ENCODE data around the gene FAM162A.
A peak's percentile ranks its signal among the peaks of the same experiment; 100 is the strongest.

FAM162A gene

GRCh38 chr3:122382888-122383666 is 905 bp upstream of the FAM162A start, which contains the start of gene MIX23:
Gene MIX23, minus strand, starts transcription at chr3:122383231. Its CDS starts 7 bp downstream, at chr3:122383224.
- FAIRE-seq = peak; percentile 91
- DNase-seq (ENCODE audit: extremely low spot score, insufficient read length, low read depth) = peak; percentile 65

DNA sequence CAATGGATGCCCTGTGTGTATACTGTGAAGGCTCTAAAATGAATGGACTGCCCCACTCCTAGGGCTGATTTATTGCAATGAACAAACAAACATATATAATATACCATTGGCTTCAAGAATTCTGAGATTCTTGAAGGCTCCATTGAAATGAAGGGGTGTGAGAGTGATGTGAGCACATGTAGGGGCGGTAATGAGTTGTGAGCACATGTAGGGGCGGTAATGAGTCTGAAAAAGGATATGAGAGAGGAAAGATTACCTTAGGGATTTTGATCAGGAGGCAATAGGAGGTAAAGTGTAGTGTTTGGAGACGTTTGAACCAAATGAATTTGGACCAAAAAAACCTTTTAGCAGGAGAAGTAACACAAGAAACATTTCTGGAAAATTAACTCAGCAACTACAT is 3.7 kb downstream of the FAM162A start:
- no peak for FAIRE-seq
- no peak for DNase-seq (ENCODE audit: extremely low spot score, insufficient read length, low read depth)

- FAIRE-seq = no peak
- DNase-seq (ENCODE audit: extremely low spot score, insufficient read length, low read depth) = no peak
Observed at GRCh38 chr3:122389197-122389596, 5.2 kb downstream of the FAM162A start.

- FAIRE-seq = no peak
- no peak for DNase-seq (ENCODE audit: extremely low spot score, insufficient read length, low read depth)
Observed at GRCh38 chr3:122389892-122390291, 5.9 kb downstream of the FAM162A start.

DNA sequence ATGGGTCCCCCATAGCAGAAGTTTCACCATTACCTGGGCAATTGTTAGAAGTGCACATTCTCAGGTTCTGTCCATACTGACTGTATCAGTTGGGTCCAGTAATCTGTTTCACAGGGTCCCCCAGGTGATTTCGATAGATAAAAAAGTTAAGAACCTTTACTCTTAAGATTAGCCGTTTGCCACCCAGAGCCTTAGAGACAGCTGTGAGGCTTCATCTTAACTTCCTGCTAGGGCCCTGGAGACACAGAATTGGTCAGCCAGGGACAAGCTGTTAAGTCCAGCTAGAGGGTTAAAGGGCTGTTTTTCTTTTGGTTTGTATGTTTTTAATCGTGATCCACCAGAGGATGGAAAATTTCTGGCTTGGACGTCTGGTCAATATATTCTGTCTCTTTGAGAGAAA is 6.7 kb downstream of the FAM162A start:
- DNase-seq (ENCODE audit: extremely low spot score, insufficient read length, low read depth) (no peak), FAIRE-seq (no peak)

GRCh38 chr3:122391681-122392446 is 7.9 kb downstream of the FAM162A start:
- FAIRE-seq (no peak), DNase-seq (ENCODE audit: extremely low spot score, insufficient read length, low read depth) (no peak)

GRCh38 chr3:122392868-122393844 is 9.2 kb downstream of the FAM162A start:
- peak; percentile 92 for FAIRE-seq
- no peak for DNase-seq (ENCODE audit: extremely low spot score, insufficient read length, low read depth)

DNA sequence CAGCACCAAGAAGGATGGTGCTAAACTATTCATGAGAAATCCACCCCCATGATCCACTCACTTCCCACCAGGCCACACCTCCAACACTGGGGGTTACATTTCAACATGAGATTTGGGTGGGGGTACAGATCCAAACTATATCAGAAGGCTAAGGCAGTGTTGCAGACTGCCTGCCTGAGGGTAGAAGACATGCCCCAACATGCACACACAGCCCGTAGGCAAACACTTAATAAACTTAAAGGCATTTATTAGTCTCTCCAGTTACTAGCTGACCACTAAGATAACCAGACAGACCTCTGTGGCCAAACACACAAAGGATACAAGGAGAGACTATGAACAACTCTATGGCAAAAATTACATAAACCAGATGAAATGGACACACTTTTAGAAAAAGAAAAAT is 10.2 kb downstream of the FAM162A start:
- no peak for FAIRE-seq
- no peak for DNase-seq (ENCODE audit: extremely low spot score, insufficient read length, low read depth)

- FAIRE-seq = no peak
Observed at GRCh38 chr3:122395582-122395981, 11.6 kb downstream of the FAM162A start.

GRCh38 chr3:122396511-122396910 is 12.5 kb downstream of the FAM162A start:
- FAIRE-seq (no peak), DNase-seq (ENCODE audit: extremely low spot score, insufficient read length, low read depth) (no peak)

More at GRCh38 chr3:122395582-122395981, 11.6 kb downstream of the FAM162A start:
- DNase-seq (ENCODE audit: extremely low spot score, insufficient read length, low read depth) = no peak

DNA sequence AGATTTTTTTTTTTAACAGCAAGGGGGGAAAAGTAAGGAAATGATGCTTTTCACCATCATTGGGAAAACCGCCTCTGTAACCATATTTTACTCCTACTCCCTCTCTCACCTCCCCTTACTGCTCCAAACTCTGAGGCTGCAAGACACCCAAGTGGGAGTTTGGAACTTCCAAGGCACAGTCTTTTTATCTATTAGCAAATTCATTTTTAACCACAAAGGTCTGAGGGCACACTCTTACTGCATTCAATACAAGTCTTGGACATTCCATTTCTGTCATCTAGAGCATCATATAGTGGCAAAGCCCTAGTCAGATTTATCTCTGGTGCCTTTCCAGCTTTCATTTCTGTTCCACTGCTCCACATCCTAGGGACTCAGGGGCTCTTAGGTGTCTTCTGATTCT is 13.2 kb downstream of the FAM162A start:
- no peak for DNase-seq (ENCODE audit: extremely low spot score, insufficient read length, low read depth)
- FAIRE-seq = no peak

DNA sequence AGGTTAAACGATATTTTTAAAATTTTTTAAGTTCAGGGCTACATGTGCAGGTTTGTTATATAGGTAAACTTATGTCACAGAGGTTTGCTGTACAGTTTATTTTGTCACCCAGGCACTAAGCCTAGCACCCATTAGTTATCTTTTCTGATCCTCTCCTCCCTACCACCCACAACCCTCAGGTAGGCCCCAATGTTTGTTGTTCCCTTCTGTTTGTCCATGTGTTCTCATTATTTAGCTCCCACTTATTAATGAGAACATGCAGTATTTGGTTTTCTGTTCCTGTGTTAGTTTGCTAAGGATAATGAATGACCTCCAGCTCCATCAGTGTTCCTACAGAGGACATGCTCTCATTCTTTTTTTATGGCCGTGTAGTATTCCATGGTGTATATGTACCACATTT is 14.9 kb downstream of the FAM162A start:
- DNase-seq (ENCODE audit: extremely low spot score, insufficient read length, low read depth) (no peak), FAIRE-seq (no peak)

GRCh38 chr3:122403489-122403888 is 19.5 kb downstream of the FAM162A start:
- DNase-seq (ENCODE audit: extremely low spot score, insufficient read length, low read depth) = no peak

DNA sequence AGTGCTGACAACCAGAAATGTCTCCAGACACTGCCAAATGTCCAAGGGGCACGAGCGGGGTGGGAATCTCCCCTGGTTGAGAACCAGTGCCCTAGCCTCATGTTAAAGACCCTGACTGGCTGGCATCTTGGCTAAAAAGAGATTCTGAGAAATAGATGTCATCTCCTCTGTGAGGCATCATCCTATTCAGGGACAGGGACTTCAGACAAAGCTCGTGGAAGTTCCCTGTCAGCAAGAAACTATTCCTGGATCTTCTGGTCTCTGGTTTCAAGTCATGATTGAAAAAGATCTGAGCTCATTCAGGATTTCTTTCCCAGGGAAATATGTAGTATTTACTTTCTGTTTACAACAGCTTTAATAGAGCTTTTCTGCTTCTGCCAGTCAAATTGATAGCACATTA is 21.0 kb downstream of the FAM162A start:
- DNase-seq (ENCODE audit: extremely low spot score, insufficient read length, low read depth) (no peak), FAIRE-seq (no peak)

More at GRCh38 chr3:122403489-122403888, 19.5 kb downstream of the FAM162A start:
- FAIRE-seq = no peak

- no peak for DNase-seq (ENCODE audit: extremely low spot score, insufficient read length, low read depth)
- FAIRE-seq = peak; percentile 50
Observed at GRCh38 chr3:122406198-122406597, 22.2 kb downstream of the FAM162A start.

DNA sequence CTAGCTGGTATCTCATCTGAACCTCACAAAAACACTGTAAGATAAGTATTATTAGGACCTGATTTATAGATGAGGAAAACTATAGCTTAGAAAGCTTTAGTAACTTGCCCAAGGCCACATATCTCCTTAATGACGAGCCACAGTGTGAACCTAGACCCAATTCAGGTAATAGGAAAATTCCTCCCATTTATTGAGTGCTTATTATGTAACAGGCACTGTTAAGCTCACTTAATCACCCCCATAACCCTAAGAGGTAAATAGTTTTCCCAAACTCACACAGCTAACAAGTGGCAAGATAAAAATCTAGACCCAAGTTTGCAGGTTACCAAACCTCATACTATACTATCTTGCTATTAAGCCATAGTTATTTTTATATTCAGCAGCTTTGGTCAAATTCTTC is 24.0 kb downstream of the FAM162A start:
- peak; percentile 33 for FAIRE-seq
- no peak for DNase-seq (ENCODE audit: extremely low spot score, insufficient read length, low read depth)

DNA sequence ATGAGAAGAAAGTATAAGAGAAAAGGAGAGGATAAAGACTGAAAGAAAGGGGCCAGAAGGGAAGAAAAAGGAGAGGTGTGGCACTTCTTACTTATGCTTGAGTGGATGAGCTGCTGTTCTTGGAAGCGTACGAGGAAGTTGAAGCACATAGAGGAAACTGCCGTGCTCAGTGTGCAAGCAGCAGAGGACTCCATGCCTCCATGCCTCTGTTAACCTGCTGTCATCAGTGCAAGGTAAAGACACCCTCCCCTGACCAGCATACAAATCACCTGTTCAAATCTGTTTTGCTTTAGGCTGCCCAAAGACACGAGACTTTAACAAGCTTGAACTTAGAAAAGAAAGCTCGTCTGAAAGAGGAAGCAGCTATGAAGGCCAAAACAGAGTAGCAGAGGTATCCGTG is 25.5 kb downstream of the FAM162A start:
- FAIRE-seq = peak; percentile 68
- DNase-seq (ENCODE audit: extremely low spot score, insufficient read length, low read depth) = no peak

- FAIRE-seq (no peak), DNase-seq (ENCODE audit: extremely low spot score, insufficient read length, low read depth) (no peak)
Observed at GRCh38 chr3:122410111-122410510, 26.1 kb downstream of the FAM162A start.

DNA sequence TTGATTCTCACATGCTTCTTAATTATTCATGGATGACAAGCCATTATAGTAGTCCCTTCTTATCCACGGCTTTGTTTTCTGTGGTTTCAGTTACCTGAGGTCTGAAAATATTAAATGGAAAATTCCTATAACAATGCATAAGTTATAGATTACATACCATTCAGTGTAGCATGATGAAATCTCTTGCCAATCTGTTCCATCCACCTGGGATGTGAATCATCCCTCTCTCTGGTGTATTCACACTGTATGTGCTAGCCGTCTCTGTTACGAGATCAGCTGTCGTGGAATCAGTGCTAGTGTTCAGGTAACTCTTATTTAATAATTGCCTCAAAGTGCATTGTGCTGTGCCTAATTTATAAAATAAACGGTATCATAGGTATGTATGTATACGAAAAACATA is 26.7 kb downstream of the FAM162A start:
- FAIRE-seq (no peak), DNase-seq (ENCODE audit: extremely low spot score, insufficient read length, low read depth) (no peak)

DNA sequence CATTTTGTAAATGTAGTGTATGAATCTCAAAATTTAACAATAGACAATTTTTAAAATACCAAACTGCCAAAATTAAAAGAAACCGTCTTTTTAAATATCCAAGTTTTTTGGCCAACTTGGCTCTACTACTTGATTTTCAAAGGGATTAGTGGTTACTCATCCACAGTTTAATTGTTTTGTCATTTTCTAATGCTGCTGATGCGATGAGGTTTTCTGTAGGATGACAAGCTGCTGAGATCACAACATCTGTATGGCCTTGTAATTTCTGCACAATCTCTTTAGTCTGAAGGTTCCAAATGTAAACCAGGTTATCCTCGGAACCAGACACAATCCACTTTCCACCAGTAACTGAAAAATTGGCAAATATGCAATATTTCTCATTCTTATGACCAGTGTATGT is 30.4 kb downstream of the FAM162A start:
- FAIRE-seq (no peak), DNase-seq (ENCODE audit: extremely low spot score, insufficient read length, low read depth) (no peak)

Data from GM18507 (cell line).